ENCODE data around the gene ADSS1.

ADSS1 gene

GRCh38 chr14:104770851-104771272 is 46.8 kb downstream of the ADSS1 start:
- H3K4me1 ChIP-seq (ENCODE audit: control insufficient read depth, insufficient read depth, low read length) = peaks cover 4% of the 10 kb centered on the region
- DNase-seq (ENCODE audit: low read depth, low spot score) = no peak
- no peak overlapping the region for H3K4me3 ChIP-seq (ENCODE audit: low read length)
- H3K36me3 ChIP-seq (ENCODE audit: control insufficient read depth, insufficient read depth, low read length) = peaks cover 23% of the 10 kb centered on the region
- no peaks in the 10 kb centered on the region for H3K9me3 ChIP-seq (ENCODE audit: control insufficient read depth, insufficient read depth, low read length)
- no peaks in the 10 kb centered on the region for H3K27me3 ChIP-seq (ENCODE audit: control insufficient read depth, insufficient read depth, low read length)
- WGBS (ENCODE audit: insufficient coverage, insufficient read length) = no CpG with 5 or more reads among the region's 5 CpGs
- no peak overlapping the region for H3K27ac ChIP-seq (ENCODE audit: low read length)

DNA sequence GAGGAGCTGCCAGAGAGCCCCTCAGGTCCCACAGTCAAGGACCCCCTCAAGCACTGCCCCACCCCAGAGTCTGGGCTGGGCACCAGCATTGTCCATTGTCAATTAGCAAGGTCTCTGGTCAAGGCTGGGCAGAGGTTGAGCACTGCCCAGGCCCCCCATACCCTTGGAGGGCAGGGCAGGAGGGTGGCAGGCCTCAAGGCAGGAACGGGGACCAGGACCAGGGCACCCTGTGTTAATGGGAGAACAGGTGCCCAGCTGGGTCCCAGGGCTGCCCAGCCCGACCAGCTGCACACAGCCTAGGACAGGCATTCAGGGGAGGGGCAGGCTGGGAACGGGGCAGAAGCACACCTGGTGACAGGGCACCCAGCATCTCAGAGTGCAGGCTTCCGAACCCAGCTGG is 47.3 kb downstream of the ADSS1 start:
- Histone ChIP-seq H3K36me3 (ENCODE audit: control insufficient read depth, insufficient read depth, low read length) (peaks cover 23% of the 10 kb centered on the region), H3K4me1 (ENCODE audit: control insufficient read depth, insufficient read depth, low read length) (peaks cover 4% of the 10 kb centered on the region), H3K4me3 (ENCODE audit: low read length) (no peak overlapping the region), H3K27ac (ENCODE audit: low read length) (no peak overlapping the region), H3K9me3 (ENCODE audit: control insufficient read depth, insufficient read depth, low read length) (no peaks in the 10 kb centered on the region), H3K27me3 (ENCODE audit: control insufficient read depth, insufficient read depth, low read length) (no peaks in the 10 kb centered on the region)
- no peak for DNase-seq (ENCODE audit: low read depth, low spot score)
- no CpG with 5 or more reads among the region's 4 CpGs for WGBS (ENCODE audit: insufficient coverage, insufficient read length)

DNA sequence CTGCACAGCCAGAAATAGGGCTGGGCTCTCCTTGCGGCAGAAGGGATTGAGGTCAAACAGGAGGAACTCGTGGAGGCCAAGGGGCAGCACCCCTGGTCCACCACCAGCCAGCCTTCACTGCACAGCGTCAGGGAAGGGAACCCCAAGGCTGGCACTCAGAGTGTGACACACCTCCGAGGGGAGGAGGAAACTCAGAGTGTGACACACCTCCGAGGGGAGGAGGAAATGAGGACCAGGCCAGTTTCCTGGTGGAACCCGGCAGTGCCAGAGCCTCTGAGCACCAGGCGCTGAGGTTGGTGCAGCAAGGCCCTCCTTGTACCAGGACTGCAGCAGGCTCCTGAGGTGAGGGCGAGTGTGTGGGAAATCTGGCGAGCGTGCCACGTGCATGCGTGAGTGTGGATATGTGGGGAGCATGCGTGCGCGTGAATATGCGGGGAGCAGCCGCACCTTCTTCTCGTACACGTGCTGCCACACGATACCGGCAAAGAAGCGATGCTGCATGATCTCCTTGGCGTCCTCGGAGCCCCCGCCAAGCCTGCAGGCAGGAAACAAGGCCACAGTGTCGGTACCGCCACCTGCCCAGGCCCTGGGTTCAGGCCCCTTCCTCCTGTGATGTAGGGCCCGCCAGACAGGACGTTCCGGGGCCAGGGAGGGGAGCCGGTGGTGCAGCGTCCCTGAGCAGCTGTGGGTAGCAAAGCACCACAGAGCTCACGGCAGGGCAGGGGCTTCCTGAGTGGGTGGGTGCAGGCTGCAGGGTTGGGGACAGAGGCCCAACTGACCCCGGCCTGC is 48.1 kb downstream of the ADSS1 start:
- WGBS (ENCODE audit: insufficient coverage, insufficient read length) = no CpG with 5 or more reads among the region's 34 CpGs
- no peaks in the 10 kb centered on the region for H3K9me3 ChIP-seq (ENCODE audit: control insufficient read depth, insufficient read depth, low read length)
- H3K4me1 ChIP-seq (ENCODE audit: control insufficient read depth, insufficient read depth, low read length) = peaks cover 4% of the 10 kb centered on the region
- no peaks in the 10 kb centered on the region for H3K27me3 ChIP-seq (ENCODE audit: control insufficient read depth, insufficient read depth, low read length)
- peaks cover 25% of the 10 kb centered on the region for H3K36me3 ChIP-seq (ENCODE audit: control insufficient read depth, insufficient read depth, low read length)
- no peak overlapping the region for H3K27ac ChIP-seq (ENCODE audit: low read length)
- H3K4me3 ChIP-seq (ENCODE audit: low read length) = no peak overlapping the region
- DNase-seq (ENCODE audit: low read depth, low spot score) = no peak

DNA sequence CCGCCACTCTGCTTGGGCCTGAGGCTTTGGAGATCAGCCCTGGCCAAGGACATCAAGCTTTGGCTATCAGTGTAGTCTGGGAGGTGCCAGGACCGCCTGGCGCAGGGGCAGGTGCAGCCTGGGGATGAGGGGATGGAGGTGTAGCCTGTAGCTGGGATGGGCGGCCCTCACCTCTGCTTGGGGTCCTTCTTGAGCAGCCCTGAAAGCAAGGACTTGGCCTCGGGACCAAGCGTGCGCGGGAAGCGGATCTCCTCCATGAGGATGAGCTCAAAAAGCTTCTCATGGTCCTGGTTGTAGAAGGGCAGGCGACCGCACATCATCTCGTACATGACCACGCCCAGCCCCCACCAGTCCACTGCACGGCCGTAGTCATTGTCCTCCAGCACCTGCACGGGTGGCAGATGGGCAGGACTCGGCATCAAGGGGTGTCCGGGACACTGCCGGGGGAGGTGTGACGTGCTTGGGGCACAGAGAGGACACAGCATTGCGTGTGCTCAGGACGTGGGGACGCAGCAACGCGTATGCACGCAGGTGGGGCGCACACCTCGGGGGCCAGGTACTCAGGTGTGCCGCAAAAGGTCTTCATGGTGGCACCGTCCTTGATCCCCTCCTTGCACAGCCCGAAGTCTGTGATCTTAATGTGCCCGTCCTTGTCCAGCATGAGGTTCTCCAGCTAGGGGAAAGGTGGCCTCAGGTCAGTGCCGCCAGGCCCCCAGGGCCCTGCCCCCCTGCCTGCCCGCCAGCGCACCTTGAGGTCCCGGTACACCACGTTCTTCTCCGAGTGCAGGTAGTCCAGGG is 48.9 kb downstream of the ADSS1 start:
- Histone ChIP-seq H3K4me1 (ENCODE audit: control insufficient read depth, insufficient read depth, low read length) (peaks cover 4% of the 10 kb centered on the region), H3K4me3 (ENCODE audit: low read length) (no peak overlapping the region), H3K36me3 (ENCODE audit: control insufficient read depth, insufficient read depth, low read length) (peaks cover 25% of the 10 kb centered on the region), H3K9me3 (ENCODE audit: control insufficient read depth, insufficient read depth, low read length) (no peaks in the 10 kb centered on the region), H3K27ac (ENCODE audit: low read length) (no peak overlapping the region), H3K27me3 (ENCODE audit: control insufficient read depth, insufficient read depth, low read length) (no peaks in the 10 kb centered on the region)
- DNase-seq (ENCODE audit: low read depth, low spot score) = no peak
- no CpG with 5 or more reads among the region's 38 CpGs for WGBS (ENCODE audit: insufficient coverage, insufficient read length)

- Histone ChIP-seq H3K27me3 (ENCODE audit: control insufficient read depth, insufficient read depth, low read length) (no peaks in the 10 kb centered on the region), H3K4me3 (ENCODE audit: low read length) (no peak overlapping the region), H3K9me3 (ENCODE audit: control insufficient read depth, insufficient read depth, low read length) (no peaks in the 10 kb centered on the region), H3K27ac (ENCODE audit: low read length) (no peak overlapping the region), H3K4me1 (ENCODE audit: control insufficient read depth, insufficient read depth, low read length) (peaks cover 3% of the 10 kb centered on the region), H3K36me3 (ENCODE audit: control insufficient read depth, insufficient read depth, low read length) (peaks cover 25% of the 10 kb centered on the region)
- DNase-seq (ENCODE audit: low read depth, low spot score) = no peak
- WGBS (ENCODE audit: insufficient coverage, insufficient read length) = no CpG with 5 or more reads among the region's 46 CpGs
These were observed 49.8 kb downstream of the ADSS1 start for GRCh38 chr14:104773505-104774452.

DNA sequence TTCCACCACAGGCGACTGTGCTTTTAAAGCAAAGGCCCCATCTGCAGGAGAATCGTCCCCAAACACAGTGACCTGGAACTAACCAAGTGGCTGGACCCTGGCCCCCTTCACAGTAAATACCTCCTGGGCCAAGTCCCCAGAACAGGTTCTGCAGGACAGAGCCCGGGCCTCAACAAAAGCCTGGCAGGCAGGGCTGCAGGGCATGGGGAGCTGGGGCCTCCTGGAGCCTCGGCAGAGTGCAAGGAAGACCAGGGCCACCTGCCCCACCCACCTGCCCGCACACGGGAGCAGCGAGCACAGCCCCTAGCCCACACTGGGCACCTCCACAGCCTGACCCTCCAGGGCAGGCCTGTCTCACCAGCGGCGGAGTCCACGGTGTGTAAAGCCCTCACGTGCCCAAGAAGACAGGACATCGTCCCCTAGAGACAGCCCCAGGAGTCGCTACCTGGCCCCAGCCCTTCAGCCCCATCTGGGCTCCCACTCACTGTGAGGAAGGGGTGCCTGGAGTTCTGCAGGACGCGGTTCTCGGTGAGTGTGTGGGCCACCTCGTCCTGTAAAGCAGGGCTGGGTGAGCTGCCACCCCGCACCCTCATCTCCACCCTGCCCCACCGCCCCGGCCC is 50.5 kb downstream of the ADSS1 start:
- WGBS (ENCODE audit: insufficient coverage, insufficient read length) = no CpG with 5 or more reads among the region's 20 CpGs
- Histone ChIP-seq H3K4me3 (ENCODE audit: low read length) (no peak overlapping the region), H3K4me1 (ENCODE audit: control insufficient read depth, insufficient read depth, low read length) (peaks cover 3% of the 10 kb centered on the region; the same call in 1 of the 2 replicates), H3K36me3 (ENCODE audit: control insufficient read depth, insufficient read depth, low read length) (peaks cover 25% of the 10 kb centered on the region), H3K9me3 (ENCODE audit: control insufficient read depth, insufficient read depth, low read length) (no peaks in the 10 kb centered on the region), H3K27me3 (ENCODE audit: control insufficient read depth, insufficient read depth, low read length) (no peaks in the 10 kb centered on the region), H3K27ac (ENCODE audit: low read length) (no peak overlapping the region)
- DNase-seq (ENCODE audit: low read depth, low spot score) = no peak

DNA sequence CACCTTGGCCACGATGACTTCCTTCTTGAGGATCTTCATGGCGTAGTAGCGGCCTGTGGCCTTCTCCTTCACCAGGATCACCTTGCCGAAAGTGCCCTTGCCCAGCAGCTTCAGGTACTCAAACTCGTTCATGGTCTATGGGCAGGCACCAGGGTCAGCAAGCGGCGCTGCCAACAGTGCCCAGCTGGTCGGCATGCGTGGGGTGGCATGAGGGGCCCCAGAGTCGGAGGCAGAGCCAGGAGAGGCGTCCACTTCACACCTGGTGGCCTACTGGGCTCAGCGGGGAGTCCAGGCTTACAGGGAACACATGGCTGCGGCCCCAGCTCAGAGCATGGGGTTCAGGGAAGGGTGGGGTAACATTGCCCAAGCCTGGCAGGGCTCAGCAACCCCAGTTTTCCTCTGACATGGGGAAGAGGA is 51.1 kb downstream of the ADSS1 start:
- Histone ChIP-seq H3K27ac (ENCODE audit: low read length) (no peak overlapping the region), H3K27me3 (ENCODE audit: control insufficient read depth, insufficient read depth, low read length) (no peaks in the 10 kb centered on the region), H3K9me3 (ENCODE audit: control insufficient read depth, insufficient read depth, low read length) (no peaks in the 10 kb centered on the region), H3K36me3 (ENCODE audit: control insufficient read depth, insufficient read depth, low read length) (peaks cover 25% of the 10 kb centered on the region), H3K4me3 (ENCODE audit: low read length) (no peak overlapping the region), H3K4me1 (ENCODE audit: control insufficient read depth, insufficient read depth, low read length) (no peaks in the 10 kb centered on the region)
- no peak for DNase-seq (ENCODE audit: low read depth, low spot score)
- WGBS (ENCODE audit: insufficient coverage, insufficient read length) = no CpG with 5 or more reads among the region's 13 CpGs

DNA sequence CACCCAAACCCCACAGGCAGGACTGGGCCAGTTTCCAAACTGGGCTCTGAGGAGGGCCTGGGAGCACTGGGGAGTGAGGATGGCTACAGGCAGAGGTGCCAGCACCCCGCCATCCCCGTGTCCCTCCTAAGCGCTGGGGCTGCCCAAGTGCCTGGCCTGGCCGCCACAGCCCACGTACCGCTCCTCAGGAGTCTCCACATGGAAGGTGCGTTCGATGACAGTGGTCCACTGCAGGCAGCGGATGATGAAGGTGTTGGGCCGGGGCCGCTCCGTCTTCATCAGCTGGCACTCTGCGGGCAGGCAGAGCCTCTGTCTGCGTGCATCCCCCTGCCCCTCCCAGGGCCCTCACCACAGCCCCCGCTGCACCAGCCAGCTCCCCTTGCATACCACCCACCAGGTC is 52.5 kb downstream of the ADSS1 start:
- H3K27me3 ChIP-seq (ENCODE audit: control insufficient read depth, insufficient read depth, low read length) = no peaks in the 10 kb centered on the region
- no peaks in the 10 kb centered on the region for H3K9me3 ChIP-seq (ENCODE audit: control insufficient read depth, insufficient read depth, low read length)
- H3K27ac ChIP-seq (ENCODE audit: low read length) = no peak overlapping the region
- DNase-seq (ENCODE audit: low read depth, low spot score) = no peak
- WGBS (ENCODE audit: insufficient coverage, insufficient read length) = no CpG with 5 or more reads among the region's 15 CpGs
- H3K36me3 ChIP-seq (ENCODE audit: control insufficient read depth, insufficient read depth, low read length) = peaks cover 21% of the 10 kb centered on the region
- no peak overlapping the region for H3K4me3 ChIP-seq (ENCODE audit: low read length)
- H3K4me1 ChIP-seq (ENCODE audit: control insufficient read depth, insufficient read depth, low read length) = no peaks in the 10 kb centered on the region

GRCh38 chr14:104776961-104777807 is 53.2 kb downstream of the ADSS1 start:
- Histone ChIP-seq H3K9me3 (ENCODE audit: control insufficient read depth, insufficient read depth, low read length) (no peaks in the 10 kb centered on the region), H3K4me3 (ENCODE audit: low read length) (no peak overlapping the region), H3K4me1 (ENCODE audit: control insufficient read depth, insufficient read depth, low read length) (no peaks in the 10 kb centered on the region), H3K27ac (ENCODE audit: low read length) (no peak overlapping the region), H3K36me3 (ENCODE audit: control insufficient read depth, insufficient read depth, low read length) (peaks cover 14% of the 10 kb centered on the region), H3K27me3 (ENCODE audit: control insufficient read depth, insufficient read depth, low read length) (no peaks in the 10 kb centered on the region)
- no CpG with 5 or more reads among the region's 16 CpGs for WGBS (ENCODE audit: insufficient coverage, insufficient read length)
- DNase-seq (ENCODE audit: low read depth, low spot score) = no peak

Data from iPS DF 6.9 (cell line).